NCI-H510A treated with DMSO at 0.1 percent for 48 hours (cell line): ENCODE data around the gene DYRK3.
A peak's percentile ranks its signal among the peaks of the same experiment; 100 is the strongest.

ENCODE experiments used
- DNase-seq: peaks from one replicate; lab custom pipeline; 2025; lab: John Stamatoyannopoulos, UW

DYRK3 gene

DNA sequence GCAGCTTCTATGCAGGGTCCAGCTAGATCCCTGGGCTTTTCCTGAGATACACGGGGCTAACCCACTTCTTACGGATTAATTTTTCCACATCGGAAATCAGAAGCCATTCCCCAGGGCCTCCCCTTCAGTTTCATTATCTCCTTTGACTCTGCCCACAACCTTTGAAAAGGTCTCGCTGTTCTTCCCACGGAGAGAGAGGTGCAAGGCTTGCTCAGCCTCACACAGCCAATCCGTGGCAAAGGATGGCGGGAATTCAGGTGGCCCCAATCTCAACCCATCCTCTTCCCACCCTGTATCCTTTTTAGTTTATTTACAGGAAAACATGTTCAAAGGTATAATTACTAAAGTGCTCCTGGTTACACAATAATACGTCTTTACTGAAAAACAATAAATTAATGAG lies 48.7 kb downstream of the DYRK3 start:
- DNase-seq = no peak

DNA sequence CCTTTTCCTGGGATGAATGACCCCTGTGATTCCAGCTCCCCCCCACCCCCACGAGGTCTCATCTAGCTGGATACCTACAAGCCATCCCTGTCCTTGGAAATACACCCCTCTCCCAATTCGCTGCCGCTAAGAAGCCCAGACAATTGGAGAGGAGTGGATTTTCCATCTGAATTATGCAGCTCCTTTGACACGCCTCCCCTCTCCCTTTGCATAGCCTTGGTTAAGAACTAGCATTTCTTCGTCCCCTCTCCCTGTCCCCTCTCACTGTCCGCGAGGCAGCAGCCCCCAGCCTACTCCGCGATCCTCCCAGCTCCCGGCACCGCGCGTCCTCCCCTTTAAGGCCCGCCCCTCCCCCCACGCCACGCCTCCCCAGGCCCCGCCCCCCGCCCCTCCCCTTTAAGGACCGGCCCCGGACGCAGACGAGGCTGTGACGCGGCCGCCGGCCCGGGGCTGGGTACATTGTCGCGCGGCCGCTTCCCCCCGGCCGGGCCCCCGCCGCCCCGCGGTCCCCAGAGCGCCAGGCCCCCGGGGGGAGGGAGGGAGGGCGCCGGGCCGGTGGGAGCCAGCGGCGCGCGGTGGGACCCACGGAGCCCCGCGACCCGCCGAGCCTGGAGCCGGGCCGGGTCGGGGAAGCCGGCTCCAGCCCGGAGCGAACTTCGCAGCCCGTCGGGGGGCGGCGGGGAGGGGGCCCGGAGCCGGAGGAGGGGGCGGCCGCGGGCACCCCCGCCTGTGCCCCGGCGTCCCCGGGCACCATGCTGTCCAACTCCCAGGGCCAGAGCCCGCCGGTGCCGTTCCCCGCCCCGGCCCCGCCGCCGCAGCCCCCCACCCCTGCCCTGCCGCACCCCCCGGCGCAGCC lies 49.4 kb downstream of the DYRK3 start, which contains the start of gene MAPKAPK2:
TSS of gene MAPKAPK2 (plus strand) at position 428 of the 856 bp plus-strand sequence. CDS start at position 753, 325 bp downstream.
- peak; percentile 28 for DNase-seq

- DNase-seq = no peak
Observed at GRCh38 chr1:206685334-206685768, 50.0 kb downstream of the DYRK3 start.

DNA sequence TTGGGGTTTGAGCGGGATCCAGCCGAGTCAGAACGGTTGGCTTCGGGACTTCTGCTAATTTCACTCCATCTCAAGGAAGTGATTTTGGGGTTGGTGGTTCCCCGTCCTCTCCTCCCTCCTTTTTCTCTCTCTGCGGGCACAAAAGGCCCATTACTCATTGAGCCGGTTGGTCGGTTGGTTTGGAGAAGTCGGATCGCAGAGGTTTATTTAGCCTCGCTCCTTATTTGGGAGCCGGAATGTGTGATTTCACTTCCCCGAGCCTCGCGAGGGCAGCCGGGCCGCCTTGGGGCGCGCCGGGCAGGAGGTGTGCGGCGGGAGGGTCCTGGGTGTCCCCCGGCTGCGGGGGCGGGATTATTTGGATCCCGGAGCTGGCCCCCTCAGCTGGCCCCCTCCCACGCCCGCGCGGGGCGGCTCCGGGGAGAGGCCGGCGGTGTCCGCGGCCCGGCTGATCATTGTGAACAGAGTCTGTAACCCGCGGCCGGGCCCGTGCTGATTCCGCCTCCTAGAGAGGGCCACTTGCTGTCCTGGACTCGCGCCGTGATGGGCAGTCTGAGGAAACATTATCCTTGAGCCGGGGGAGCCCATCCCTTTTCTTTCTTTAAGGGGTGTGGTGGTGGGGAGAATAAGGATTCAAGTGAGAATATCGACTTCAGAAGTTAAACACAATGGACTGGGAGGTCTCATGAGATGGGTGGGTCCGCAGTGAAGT lies 50.6 kb downstream of the DYRK3 start:
- DNase-seq = no peak

DNA sequence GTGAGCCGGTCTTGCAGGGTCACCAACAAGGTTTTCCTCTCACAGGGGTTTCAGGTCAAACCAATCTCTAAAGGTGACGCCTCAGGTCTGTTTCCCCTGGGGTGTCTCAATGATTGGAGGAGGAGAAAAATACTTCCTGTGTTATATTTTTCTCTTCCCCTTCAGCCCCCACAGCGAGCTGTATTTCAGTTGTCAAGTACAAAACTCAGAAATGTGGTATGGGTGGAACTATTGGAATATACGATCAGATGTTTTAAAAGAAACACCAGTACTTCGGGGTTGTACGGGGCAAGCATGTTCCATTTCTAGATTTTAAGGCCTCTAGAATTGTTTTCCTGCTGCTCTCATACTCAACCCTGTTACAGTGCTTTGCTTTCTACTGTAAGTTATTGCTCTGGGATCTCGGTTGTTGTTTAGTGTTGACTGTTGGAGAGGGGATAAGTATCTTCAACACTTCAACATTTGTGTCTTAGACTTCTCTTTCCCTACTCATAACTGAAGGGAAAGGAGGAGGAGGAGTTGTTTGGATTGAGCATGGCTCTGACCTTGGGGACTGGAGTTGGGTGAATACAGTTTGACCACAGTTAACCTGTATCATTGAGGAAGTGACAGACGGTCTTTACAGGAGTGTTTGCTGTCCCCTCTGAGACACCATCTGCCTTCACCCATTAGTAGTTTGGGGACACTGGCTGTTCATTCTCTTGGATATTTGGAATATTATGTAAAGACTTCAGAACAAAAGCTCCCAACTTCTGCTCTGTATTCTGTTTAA lies 51.3 kb downstream of the DYRK3 start:
- DNase-seq = no peak

- no peak for DNase-seq
Observed at GRCh38 chr1:206687251-206687914, 52.0 kb downstream of the DYRK3 start.

DNA sequence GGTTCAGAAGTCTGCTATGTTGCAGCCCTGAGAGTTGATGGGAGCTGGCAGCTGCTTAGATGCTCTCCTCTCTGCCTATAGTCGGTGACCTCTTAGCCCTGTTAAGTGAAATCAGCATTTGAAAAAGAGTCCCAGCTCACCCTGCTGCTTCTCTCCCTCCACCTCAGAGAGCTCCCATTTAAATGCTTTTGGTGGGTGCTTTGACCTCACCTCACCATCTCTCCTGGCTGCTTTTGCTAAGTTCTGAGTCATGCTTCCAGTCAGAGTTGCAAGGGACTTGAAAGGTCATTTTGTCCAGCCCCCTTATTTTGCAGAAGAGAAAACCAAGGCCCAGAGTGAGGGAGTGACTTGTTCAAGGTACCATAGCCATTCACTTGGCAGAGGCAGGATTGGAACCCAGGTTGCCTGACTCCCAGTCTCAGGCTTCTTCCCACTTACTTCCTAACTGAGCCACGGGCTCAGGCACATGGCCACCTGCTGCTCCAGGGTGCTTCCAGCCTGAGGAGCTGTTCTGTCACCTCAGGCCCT lies 52.6 kb downstream of the DYRK3 start:
- DNase-seq = no peak

GRCh38 chr1:206690516-206690915 lies 55.2 kb downstream of the DYRK3 start:
- DNase-seq = no peak

- DNase-seq = no peak
Observed at GRCh38 chr1:206691604-206692003, 56.3 kb downstream of the DYRK3 start.

DNA sequence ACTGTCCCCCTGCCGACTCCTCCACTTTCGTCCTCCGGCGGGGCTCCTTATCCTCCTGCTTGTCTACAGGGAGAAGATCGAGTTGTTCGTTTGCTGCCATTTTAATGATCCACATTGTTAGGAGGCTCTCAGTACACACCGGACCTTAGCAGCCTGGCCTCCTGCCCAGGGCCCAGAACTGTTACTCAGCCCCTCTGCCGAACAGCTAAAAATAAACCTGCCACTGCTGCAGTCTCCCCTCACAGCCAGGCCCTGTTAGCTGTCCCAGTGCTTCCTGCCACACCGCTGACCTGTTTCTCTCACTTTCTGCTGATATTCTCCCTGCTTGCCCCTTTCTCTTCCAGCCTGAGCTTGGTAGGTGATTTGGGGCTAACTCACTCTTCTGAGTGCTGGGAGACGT lies 57.7 kb downstream of the DYRK3 start:
- DNase-seq = no peak

DNA sequence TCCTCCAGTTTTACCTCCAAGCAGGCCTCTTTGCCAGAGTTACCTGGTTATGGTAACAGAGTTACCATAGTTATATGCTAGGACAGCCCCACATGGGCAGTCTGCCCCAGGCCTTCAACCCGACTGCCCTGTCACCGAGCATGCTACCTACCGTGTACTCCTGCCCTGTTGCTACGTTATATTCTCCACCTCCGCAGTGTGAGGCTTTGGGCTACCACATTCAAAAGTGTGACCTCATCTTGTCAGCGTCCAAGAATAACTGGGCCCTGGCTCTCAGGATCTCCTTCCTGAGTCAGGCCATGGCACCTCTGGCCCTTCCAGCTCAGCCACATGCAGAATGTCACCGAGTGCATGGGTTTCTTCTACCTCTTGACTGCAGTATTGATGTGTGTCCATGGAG lies 58.3 kb downstream of the DYRK3 start:
- no peak for DNase-seq

- no peak for DNase-seq
Observed at GRCh38 chr1:206694171-206695124, 59.1 kb downstream of the DYRK3 start.

- no peak for DNase-seq
Observed at GRCh38 chr1:206695733-206696132, 60.4 kb downstream of the DYRK3 start.

DNA sequence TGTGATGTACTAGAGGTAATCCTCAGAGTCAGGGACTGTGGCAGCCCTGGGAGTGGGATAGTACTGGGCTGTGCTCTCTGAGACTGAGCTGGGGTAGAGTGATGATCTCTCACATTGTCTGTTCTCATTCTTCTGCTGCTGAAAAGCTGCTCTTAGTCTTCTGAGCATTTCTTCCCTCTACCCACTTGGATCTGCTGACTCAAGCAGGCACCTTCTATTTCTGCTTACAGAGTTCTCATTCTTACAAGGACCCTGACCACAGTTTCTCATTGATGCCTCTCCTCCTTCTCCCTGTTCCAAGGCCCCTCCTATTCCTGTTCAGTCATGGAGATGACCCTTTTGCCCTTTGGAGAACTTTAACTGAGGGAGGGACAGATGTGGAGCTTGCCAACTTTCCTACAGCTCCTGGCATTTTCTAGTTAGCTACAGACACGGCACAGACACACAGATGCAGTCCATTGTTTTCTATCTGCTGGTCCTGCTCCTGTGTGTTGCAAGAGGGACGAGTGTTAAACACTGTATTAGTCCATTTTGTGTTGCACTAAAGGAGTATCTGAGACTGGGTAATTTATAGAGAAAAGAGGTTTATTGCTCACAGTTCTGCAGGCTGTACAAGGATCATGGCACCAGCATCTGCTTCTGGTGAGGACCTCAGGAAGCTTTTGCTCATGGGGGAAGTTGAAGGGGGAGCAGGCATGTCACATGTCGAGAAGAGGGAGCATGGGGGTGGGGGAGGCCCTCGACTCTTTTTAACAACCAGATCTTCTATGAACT lies 61.7 kb downstream of the DYRK3 start:
- no peak for DNase-seq

DNA sequence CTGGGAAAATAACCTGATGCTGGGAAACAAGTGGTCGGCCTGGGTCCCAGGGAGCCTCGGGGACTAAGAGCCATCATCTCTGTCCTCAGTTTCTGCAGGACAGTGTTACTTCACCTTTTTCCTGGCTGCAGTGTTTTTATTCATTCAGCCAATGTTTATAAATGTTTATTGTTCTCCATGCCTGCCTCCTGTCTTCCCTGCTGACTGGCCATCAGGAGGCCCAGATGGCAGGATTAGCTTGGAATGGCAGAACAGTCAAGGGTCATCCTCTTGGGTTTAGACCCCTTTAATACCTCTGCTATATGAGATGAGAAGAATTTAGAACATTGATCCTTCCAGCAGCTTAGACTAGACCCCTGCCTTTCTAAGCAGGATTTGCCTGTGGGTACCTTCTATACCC lies 62.7 kb downstream of the DYRK3 start:
- no peak for DNase-seq
